Suppressor macrophage treated with lipopolysaccharide for 4 hours (primary cell): Measurements from ENCODE around the gene SUFU.
A peak's percentile ranks its signal among the peaks of the same experiment; 100 is the strongest.

ENCODE experiments used
- DNase-seq: peaks from one replicate; pipeline ENCODE4 v3.0.0-alpha.2; 2020

Gene SUFU

GRCh38 chr10:102599565-102600327, 96.0 kb downstream of the SUFU start:
- DNase-seq, result no peak

- no peak for DNase-seq
These were observed 97.0 kb downstream of the SUFU start for GRCh38 chr10:102600816-102601215.

- no peak for DNase-seq
These were observed 97.9 kb downstream of the SUFU start for GRCh38 chr10:102601639-102602038.

- no peak for DNase-seq
These were observed 98.7 kb downstream of the SUFU start for GRCh38 chr10:102602272-102603045.

GRCh38 chr10:102603946-102604345, 100.2 kb downstream of the SUFU start:
- peak; percentile 35 for DNase-seq

- peak; percentile 12 for DNase-seq
These were observed 100.7 kb downstream of the SUFU start for GRCh38 chr10:102604439-102604841.

- DNase-seq, result peak; percentile 38
These were observed 101.9 kb downstream of the SUFU start for GRCh38 chr10:102605712-102606111.

- peak; percentile 51 for DNase-seq
These were observed 104.7 kb downstream of the SUFU start for GRCh38 chr10:102608487-102608886.

- no peak for DNase-seq
These were observed 106.7 kb downstream of the SUFU start for GRCh38 chr10:102610441-102610887.

GRCh38 chr10:102611514-102612087, 107.8 kb downstream of the SUFU start:
- DNase-seq, result no peak

GRCh38 chr10:102612964-102613275, 109.1 kb downstream of the SUFU start:
- DNase-seq, result no peak

GRCh38 chr10:102613286-102613685, 109.5 kb downstream of the SUFU start:
- DNase-seq, result no peak

GRCh38 chr10:102613785-102614184, 110.0 kb downstream of the SUFU start:
- no peak for DNase-seq

- no peak for DNase-seq
These were observed 111.1 kb downstream of the SUFU start for GRCh38 chr10:102614888-102615287.

GRCh38 chr10:102615361-102615760, 111.6 kb downstream of the SUFU start:
- DNase-seq, result peak; percentile 25

- no peak for DNase-seq
These were observed 112.4 kb downstream of the SUFU start for GRCh38 chr10:102616066-102616770.

GRCh38 chr10:102617041-102617440, 113.3 kb downstream of the SUFU start:
- no peak for DNase-seq

GRCh38 chr10:102617816-102618215, 114.0 kb downstream of the SUFU start:
- DNase-seq, result no peak

- no peak for DNase-seq
These were observed 115.7 kb downstream of the SUFU start for GRCh38 chr10:102619281-102619981.

GRCh38 chr10:102620138-102620590, 116.4 kb downstream of the SUFU start:
- DNase-seq, result no peak

GRCh38 chr10:102620591-102621442, 117.0 kb downstream of the SUFU start:
- no peak for DNase-seq
